Astrocyte of the cerebellum (primary cell): Measurements from ENCODE around the gene ATMIN.

Experiments used
- DNase-seq: peaks from one replicate; pipeline ENCODE4 v3.0.0-alpha.2; 2011; ENCODE audit warnings: low read depth
- H3K4me3 ChIP-seq: 2 replicates; pipeline ENCODE4 v1.5.1; 2011; ENCODE audit warnings: mild to moderate bottlenecking, low read depth, low read length, moderate library complexity
- in situ Hi-C: cut with HindIII; loops from 2 replicates; pipeline ENCODE4 v1.10.0; 2017; ENCODE audit warnings: low sequenced_read_pairs
- TF ChIP-seq, protein P1 (sequence below): IDR thresholded peaks from 2 replicates; pipeline ENCODE4 v1.5.1; 2012; ENCODE audit warnings: low read length, low read depth, moderate library complexity, mild to moderate bottlenecking; ENCODE audit errors: missing control alignments

Gene ATMIN

DNA sequence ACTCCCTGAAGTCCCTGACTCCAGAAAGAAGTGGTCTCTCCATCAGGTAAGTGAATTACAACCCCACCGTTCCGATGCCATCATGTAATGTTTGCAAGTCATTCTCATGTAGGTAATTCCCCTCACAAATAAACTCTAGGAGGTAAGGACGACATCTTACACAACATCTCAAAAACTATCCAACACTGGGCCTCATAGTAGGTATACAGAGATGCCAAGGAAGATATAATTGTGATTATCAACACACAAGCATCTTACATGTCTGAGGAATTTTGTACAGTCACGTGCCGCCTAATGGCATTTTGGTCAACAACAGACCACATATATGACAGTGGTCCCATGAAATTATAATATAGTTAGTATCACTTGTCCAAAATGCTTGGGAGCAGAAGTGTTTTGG, 53.2 kb downstream of the ATMIN start:
- in situ Hi-C loops, result no loop called here
- H3K4me3 ChIP-seq, result no peak overlapping the region
- TF ChIP-seq, protein P1, sequence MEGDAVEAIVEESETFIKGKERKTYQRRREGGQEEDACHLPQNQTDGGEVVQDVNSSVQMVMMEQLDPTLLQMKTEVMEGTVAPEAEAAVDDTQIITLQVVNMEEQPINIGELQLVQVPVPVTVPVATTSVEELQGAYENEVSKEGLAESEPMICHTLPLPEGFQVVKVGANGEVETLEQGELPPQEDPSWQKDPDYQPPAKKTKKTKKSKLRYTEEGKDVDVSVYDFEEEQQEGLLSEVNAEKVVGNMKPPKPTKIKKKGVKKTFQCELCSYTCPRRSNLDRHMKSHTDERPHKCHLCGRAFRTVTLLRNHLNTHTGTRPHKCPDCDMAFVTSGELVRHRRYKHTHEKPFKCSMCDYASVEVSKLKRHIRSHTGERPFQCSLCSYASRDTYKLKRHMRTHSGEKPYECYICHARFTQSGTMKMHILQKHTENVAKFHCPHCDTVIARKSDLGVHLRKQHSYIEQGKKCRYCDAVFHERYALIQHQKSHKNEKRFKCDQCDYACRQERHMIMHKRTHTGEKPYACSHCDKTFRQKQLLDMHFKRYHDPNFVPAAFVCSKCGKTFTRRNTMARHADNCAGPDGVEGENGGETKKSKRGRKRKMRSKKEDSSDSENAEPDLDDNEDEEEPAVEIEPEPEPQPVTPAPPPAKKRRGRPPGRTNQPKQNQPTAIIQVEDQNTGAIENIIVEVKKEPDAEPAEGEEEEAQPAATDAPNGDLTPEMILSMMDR, result no peak
- DNase-seq, result no peak

DNA sequence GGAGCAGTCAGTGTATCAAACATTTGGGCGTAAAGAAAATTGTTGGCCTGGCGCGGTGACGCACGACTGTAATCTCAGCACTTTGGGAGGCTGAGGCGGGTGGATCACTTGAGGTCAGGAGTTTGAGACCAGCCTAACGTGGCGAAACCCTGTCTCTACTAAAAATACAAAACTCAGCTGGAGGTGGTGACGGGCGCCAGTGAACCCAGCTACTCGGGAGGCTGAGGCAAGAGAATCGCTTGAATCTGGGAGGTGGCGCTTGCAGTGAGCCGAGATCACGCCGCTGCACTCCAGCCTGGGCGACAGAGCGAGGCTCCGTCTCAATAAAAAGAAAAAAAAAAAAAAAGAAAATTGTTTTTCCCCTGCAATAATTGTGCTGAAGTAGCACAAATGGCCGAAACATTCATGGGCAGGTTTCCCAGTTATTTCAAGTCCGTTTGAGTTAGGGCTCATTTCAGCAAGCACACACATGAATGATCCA, 59.2 kb downstream of the ATMIN start:
- in situ Hi-C loops, result no loop called here
- TF ChIP-seq, protein P1, result no peak

DNA sequence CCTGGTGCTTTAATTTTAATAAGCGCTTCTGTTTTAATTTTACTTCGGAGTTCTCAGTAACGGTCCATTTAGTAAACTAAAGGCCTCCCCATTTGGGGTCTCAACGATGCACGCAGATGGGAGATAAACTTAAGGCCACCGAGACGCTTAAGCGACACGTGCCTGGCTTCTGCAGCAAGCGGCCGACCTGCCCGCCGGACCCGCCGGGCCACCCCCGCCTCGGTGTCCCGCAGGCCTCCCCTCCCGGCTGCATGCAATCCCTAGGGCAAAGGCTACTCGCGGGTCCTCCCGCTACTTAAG, 60.0 kb downstream of the ATMIN start:
- TF ChIP-seq, protein P1, result no peak
- no peak for DNase-seq
- in situ Hi-C loops, result no loop called here
- H3K4me3 ChIP-seq, result peak overlapping the region; percentile 79

More for the DNA sequence above, 59.2 kb downstream of the ATMIN start:
- H3K4me3 ChIP-seq, result peak overlapping the region; percentile 79
- peak; percentile 24 for DNase-seq

DNA sequence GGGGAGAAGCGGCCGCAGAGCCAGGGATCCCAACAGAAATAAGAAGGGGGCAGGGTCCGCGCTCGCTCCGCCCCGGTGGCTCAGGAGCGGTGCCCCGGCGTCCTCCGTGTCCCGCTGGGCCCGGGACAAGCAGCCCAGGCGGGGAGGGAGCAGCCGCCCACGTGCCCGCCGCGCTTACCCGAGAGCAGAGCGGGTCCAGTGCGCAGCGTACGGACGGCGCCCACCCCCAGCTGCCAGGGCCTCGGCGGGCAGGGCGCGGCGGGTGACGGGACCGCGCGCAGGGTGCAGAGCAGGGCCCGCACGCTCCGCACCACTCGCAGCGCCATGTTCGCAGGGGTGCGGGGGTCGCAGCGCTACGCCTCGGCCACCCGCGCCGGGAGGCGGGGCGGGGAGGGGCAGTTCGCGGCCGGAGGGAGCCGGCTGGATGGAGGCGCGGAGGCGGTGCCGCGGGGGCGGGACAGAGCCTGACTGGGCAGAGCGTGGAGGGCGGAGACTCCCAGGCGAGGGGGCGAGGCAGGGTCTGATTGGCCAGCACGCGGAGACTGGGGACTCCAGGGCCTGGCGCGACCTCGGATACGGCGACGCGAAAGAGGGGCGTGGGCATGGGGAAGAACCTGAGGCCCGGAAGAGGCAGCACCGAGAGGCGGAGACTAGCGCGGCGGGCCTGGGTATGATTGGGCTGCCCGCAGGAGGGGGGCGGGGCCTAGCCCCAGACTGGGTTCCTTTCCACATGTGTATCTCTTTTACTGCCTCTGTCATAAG, 60.5 kb downstream of the ATMIN start, which contains the start of gene GCSH:
Gene GCSH (minus strand): TSS at position 443 of the 762 bp plus-strand sequence. CDS start 117 bp downstream, at position 326.
- peak; percentile 97 for DNase-seq
- TF ChIP-seq, protein P1, result no peak
- H3K4me3 ChIP-seq, result peak within 1 kb of the TSS; percentile 79
- in situ Hi-C loops, result no loop called here

DNA sequence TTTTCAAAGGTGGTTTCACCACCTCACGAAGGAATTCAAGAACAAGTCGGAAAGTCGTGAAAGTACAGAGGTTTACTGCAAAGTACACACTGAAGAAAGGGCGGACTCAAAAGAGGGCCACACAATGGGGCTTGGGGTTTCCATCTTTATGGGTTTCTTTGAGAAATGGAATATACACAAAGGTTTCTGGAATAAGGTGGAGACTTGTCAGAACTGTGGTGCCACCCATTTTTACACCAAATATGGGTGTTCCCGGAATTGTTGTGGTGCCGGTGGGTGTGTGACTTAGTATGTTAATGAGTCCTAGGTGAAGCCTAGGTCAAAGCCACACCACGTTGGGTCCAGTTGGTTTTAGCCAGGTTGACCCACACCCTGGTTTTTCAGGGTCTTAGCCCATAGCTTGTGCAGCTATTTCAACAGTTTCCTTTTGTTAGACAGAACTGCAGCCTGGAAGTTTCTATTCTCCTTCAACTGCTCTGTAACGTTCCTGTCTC, 61.1 kb downstream of the ATMIN start:
- TF ChIP-seq, protein P1, result no peak
- no peak for DNase-seq
- H3K4me3 ChIP-seq, result peak overlapping the region; percentile 16
- in situ Hi-C loops, result no loop called here
